Stimulated activated CD4-positive, alpha-beta T cell treated with anti-CD3 and anti-CD28 coated beads, TNF-alpha, amount 100 ng/mL, for 4 hours (primary cell): ENCODE data around the gene G2E3.

Source experiments
- DNase-seq, 3 experiments: peaks; one replicate each; pipeline ENCODE4 v3.0.0-alpha.2; 2020; ENCODE audit warnings: low read depth in 3 of 3

G2E3 gene

GRCh38 chr14:30656190-30656632 lies 97.3 kb downstream of the G2E3 start:
- no peak for DNase-seq

GRCh38 chr14:30657050-30657449 lies 98.1 kb downstream of the G2E3 start:
- no peak for DNase-seq

- DNase-seq, result no peak
Observed at GRCh38 chr14:30657606-30658163, 98.7 kb downstream of the G2E3 start.

GRCh38 chr14:30658645-30659044 lies 99.7 kb downstream of the G2E3 start:
- no peak for DNase-seq

GRCh38 chr14:30669594-30669993 lies 110.6 kb downstream of the G2E3 start:
- DNase-seq, result no peak
